HG03378 (cell line): Measurements from ENCODE around the gene LCN6.
"Not testable (repeated sequence)": the region's sequence is repeated elsewhere in the genome, so short reads cannot be mapped to it uniquely, and the experiment has no call there.

Experiments
- ATAC-seq: cut with Tn5 transposase; IDR thresholded peaks from one replicate; pipeline ENCODE4 v1.9.1; 2021; ENCODE audit warnings: mild to moderate bottlenecking, moderate library complexity; ENCODE audit not compliant: unreplicated experiment

Gene LCN6

GRCh38 chr9:136760424-136760823, 12.1 kb upstream of the LCN6 start:
- ATAC-seq, result no peak

- no peak for ATAC-seq
These were observed 11.4 kb upstream of the LCN6 start for GRCh38 chr9:136759436-136760325.

- ATAC-seq, result no peak
These were observed 10.7 kb upstream of the LCN6 start for GRCh38 chr9:136759001-136759400.

- no peak for ATAC-seq
These were observed 9.4 kb upstream of the LCN6 start for GRCh38 chr9:136757751-136758140.

GRCh38 chr9:136757328-136757727, 9.0 kb upstream of the LCN6 start:
- no peak for ATAC-seq

- ATAC-seq, result no peak
These were observed 8.5 kb upstream of the LCN6 start for GRCh38 chr9:136756836-136757235.

GRCh38 chr9:136756134-136756438, 7.8 kb upstream of the LCN6 start:
- no peak for ATAC-seq

- not testable (repeated sequence) for ATAC-seq
These were observed 7.2 kb upstream of the LCN6 start for GRCh38 chr9:136755302-136756133.

GRCh38 chr9:136754626-136755301, 6.4 kb upstream of the LCN6 start:
- no peak for ATAC-seq

GRCh38 chr9:136754059-136754572, 5.8 kb upstream of the LCN6 start:
- no peak for ATAC-seq

- ATAC-seq, result no peak
These were observed 5.2 kb upstream of the LCN6 start for GRCh38 chr9:136753371-136754058.

- no peak for ATAC-seq
These were observed 3.5 kb upstream of the LCN6 start for GRCh38 chr9:136751814-136752213.

- no peak for ATAC-seq
These were observed 2.9 kb upstream of the LCN6 start for GRCh38 chr9:136751244-136751643.

GRCh38 chr9:136750526-136750925, 2.2 kb upstream of the LCN6 start:
- no peak for ATAC-seq

- ATAC-seq, result no peak
These were observed 614 bp upstream of the LCN6 start for GRCh38 chr9:136748666-136749611.

GRCh38 chr9:136747161-136748060, 914 bp downstream of the LCN6 start:
- ATAC-seq, result no peak

GRCh38 chr9:136746621-136747020, 1.7 kb downstream of the LCN6 start:
- no peak for ATAC-seq

GRCh38 chr9:136746155-136746490, 2.2 kb downstream of the LCN6 start:
- no peak for ATAC-seq
